Endodermal cell (in vitro differentiated cells): Measurements from ENCODE around the gene BAD. TPM values are rescaled to one million over a fixed set of nuclear protein-coding genes. Genes with fewer than 3 reads are reported as not detected.
"Not testable (repeated sequence)": the region's sequence is repeated elsewhere in the genome, so short reads cannot be mapped to it uniquely, and the experiment has no call there.

ENCODE experiments used
- DNase-seq: peaks from one replicate; pipeline ENCODE4 v3.0.0-alpha.2; 2017
- H3K27ac ChIP-seq: 2 replicates; pipeline ENCODE4 v1.5.1; 2013; ENCODE audit warnings: mild to moderate bottlenecking, low read depth, low read length, moderate library complexity
- H3K27me3 ChIP-seq: 2 replicates; pipeline ENCODE4 v1.6.1; 2013; ENCODE audit warnings: mild to moderate bottlenecking, low read length, moderate library complexity; ENCODE audit not compliant: insufficient read depth, control insufficient read depth, poor library complexity, severe bottlenecking
- H3K36me3 ChIP-seq: 2 replicates; pipeline ENCODE4 v1.7.0; 2013; ENCODE audit warnings: mild to moderate bottlenecking, low read length, moderate library complexity; ENCODE audit not compliant: control insufficient read depth, insufficient read depth
- H3K4me1 ChIP-seq: one replicate; pipeline ENCODE4 v1.7.0; 2013; ENCODE audit warnings: low read length; ENCODE audit not compliant: control insufficient read depth, insufficient read depth
- H3K4me3 ChIP-seq: 2 replicates; pipeline ENCODE4 v1.5.1; 2013; ENCODE audit warnings: mild to moderate bottlenecking, low read length, moderate library complexity
- H3K9ac ChIP-seq: 2 replicates; pipeline ENCODE4 v1.6.1; 2013; ENCODE audit warnings: mild to moderate bottlenecking, low read length, moderate library complexity; ENCODE audit not compliant: poor library complexity, severe bottlenecking; ENCODE audit errors: extremely low read depth
- H3K9me3 ChIP-seq: 2 replicates; pipeline ENCODE4 v1.6.1; 2013; ENCODE audit warnings: mild to moderate bottlenecking, low read length, moderate library complexity; ENCODE audit not compliant: control insufficient read depth
- H3K27ac Mint-ChIP-seq: 2 replicates; pipeline ENCODE4 v1.8.0; 2020; ENCODE audit warnings: mixed read lengths
- H3K27me3 Mint-ChIP-seq: 2 replicates; pipeline ENCODE4 v1.8.0; 2021; ENCODE audit warnings: mild to moderate bottlenecking, mixed read lengths; ENCODE audit not compliant: insufficient read depth
- H3K36me3 Mint-ChIP-seq: 2 replicates; pipeline ENCODE4 v1.8.0; 2020; ENCODE audit warnings: low read depth, mixed read lengths
- H3K4me1 Mint-ChIP-seq: 2 replicates; pipeline ENCODE4 v1.8.0; 2020; ENCODE audit warnings: mixed read lengths
- H3K4me3 Mint-ChIP-seq: 2 replicates; pipeline ENCODE4 v1.8.0; 2020; ENCODE audit warnings: mild to moderate bottlenecking, moderate library complexity, mixed read lengths
- H3K9me3 Mint-ChIP-seq: 2 replicates; pipeline ENCODE4 v1.8.0; 2020; ENCODE audit warnings: mild to moderate bottlenecking, mixed read lengths
- WGBS, 2 experiments: methylation state at CpG; one replicate each; pipeline versions ENCODE4 v1.1.5 to v1.1.7; 2013; ENCODE audit warnings: missing lambda C conversion rate in 2 of 2, mixed read lengths in 1 of 2; ENCODE audit not compliant: insufficient coverage in 1 of 2, insufficient read length in 1 of 2; 5-methylcytosine and 5-hydroxymethylcytosine counted together
- total RNA-seq, 2 donors: library from RNA; stranded (reverse); fragmentation: NEBNext Ultra II Directional in 1 of 2; extraction: Animal tissue kit (Norgen Biotek cat#: 25700) in 1 of 2; gene quantifications; 2 replicates in 1 of 2; 3 replicates in 1 of 2; pipeline ENCODE4 v1.2.1, GENCODE V29; 2021
- TF ChIP-seq, protein P1 (sequence below): fragments of 200-600 bp; sonication (generic); conservative IDR thresholded peaks from 2 replicates; pipeline ENCODE4 v1.5.0; 2021; ENCODE audit warnings: antibody characterized with exemption, mild to moderate bottlenecking

BAD gene
- total RNA-seq, 2 donors from 2014 or later = 42.3 to 48.2 TPM

DNA sequence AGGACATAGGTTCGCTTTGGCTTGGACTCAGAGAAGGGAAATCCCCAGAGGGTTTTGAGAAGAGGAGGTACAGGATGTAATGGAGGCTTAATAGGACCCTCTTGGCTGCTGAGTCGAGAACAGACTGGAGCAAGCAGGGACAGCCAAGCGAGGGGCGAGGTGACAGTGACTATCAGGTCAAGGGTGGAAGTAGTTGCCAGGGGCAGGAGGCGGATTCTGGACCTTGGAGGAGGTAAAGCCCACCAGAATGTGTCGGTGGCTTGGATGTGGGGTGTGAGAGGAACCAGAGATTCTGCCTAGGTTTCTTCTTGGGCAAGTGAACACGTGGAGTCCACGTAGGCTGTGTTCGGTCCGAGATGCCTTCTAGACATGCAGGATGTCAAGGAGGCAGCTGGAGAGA, 28.5 kb upstream of the BAD start:
- peak overlapping the region; percentile 37 for H3K27ac Mint-ChIP-seq
- H3K27me3 Mint-ChIP-seq = no peaks in the 10 kb centered on the region
- H3K4me1 Mint-ChIP-seq = peaks cover 6% of the 10 kb centered on the region
- peaks cover 36% of the 10 kb centered on the region for H3K36me3 Mint-ChIP-seq
- Histone ChIP-seq H3K4me1 (no peaks in the 10 kb centered on the region), H3K36me3 (peaks cover 28% of the 10 kb centered on the region), H3K4me3 (no peak overlapping the region), H3K27me3 (no peaks in the 10 kb centered on the region), H3K27ac (no peak overlapping the region), H3K9me3 (no peaks in the 10 kb centered on the region), H3K9ac (no peak overlapping the region)
- H3K4me3 Mint-ChIP-seq = no peak overlapping the region
- TF ChIP-seq, protein P1, sequence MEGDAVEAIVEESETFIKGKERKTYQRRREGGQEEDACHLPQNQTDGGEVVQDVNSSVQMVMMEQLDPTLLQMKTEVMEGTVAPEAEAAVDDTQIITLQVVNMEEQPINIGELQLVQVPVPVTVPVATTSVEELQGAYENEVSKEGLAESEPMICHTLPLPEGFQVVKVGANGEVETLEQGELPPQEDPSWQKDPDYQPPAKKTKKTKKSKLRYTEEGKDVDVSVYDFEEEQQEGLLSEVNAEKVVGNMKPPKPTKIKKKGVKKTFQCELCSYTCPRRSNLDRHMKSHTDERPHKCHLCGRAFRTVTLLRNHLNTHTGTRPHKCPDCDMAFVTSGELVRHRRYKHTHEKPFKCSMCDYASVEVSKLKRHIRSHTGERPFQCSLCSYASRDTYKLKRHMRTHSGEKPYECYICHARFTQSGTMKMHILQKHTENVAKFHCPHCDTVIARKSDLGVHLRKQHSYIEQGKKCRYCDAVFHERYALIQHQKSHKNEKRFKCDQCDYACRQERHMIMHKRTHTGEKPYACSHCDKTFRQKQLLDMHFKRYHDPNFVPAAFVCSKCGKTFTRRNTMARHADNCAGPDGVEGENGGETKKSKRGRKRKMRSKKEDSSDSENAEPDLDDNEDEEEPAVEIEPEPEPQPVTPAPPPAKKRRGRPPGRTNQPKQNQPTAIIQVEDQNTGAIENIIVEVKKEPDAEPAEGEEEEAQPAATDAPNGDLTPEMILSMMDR = no peak
- 94 to 97% methylated on average over 10 of the region's 10 CpGs for WGBS, 2 experiments
- no peaks in the 10 kb centered on the region for H3K9me3 Mint-ChIP-seq
- DNase-seq = no peak

DNA sequence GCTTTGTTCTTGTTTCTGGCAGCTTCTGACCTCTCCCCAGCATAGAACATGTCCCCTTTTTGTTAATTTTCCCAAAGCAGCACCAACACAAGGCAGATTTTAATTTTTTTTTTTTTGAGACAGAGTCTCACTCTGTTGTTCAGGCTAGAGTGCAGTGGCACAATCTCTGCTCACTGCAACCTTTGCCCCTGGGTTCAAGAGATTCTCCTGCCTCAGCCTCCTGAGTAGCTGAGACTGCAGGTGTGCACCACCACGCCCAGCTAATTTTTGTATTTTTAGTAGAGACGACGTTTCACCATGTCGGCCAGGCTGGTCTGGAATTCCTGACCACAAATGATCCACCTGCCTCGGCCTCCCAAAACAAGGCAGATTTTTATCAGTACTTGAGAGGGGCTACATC, 23.3 kb upstream of the BAD start:
- not testable (repeated sequence) for H3K27me3 Mint-ChIP-seq

DNA sequence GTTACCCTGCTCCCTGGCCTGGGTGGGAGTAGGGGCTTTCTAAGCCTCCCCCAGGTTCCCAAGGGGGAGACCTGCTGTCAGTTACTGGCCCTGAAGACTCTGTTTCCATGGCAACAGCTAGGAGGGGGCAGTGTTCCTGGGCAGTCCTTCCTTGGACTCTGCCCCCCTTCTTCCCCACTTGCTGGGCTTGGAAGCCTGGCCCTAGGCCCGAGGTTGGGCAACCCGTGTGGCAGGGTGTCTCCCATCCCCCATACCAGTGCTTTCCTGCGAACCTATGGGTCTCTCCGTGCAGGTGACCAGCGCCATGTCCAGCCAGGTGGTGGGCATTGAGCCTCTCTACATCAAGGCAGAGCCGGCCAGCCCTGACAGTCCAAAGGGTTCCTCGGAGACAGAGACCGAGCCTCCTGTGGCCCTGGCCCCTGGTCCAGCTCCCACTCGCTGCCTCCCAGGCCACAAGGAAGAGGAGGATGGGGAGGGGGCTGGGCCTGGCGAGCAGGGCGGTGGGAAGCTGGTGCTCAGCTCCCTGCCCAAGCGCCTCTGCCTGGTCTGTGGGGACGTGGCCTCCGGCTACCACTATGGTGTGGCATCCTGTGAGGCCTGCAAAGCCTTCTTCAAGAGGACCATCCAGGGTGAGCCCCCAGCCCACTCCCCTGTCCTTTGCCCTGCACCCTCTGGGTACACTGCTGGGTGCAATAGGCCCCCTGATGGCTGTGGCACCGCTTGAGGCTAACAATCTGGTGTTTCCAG, 22.6 kb upstream of the BAD start:
- Histone ChIP-seq H3K9me3 (no peaks in the 10 kb centered on the region), H3K36me3 (peaks cover 9% of the 10 kb centered on the region), H3K27me3 (peaks cover 6% of the 10 kb centered on the region), H3K4me3 (peak overlapping the region; percentile 95), H3K27ac (no peak overlapping the region), H3K9ac (peak overlapping the region; percentile 54), H3K4me1 (no peaks in the 10 kb centered on the region)
- Mint-ChIP-seq H3K27me3 (peaks cover 6% of the 10 kb centered on the region), H3K27ac (no peak overlapping the region), H3K36me3 (peaks cover 17% of the 10 kb centered on the region), H3K4me3 (peak overlapping the region; percentile 90), H3K9me3 (no peaks in the 10 kb centered on the region), H3K4me1 (peaks cover 8% of the 10 kb centered on the region)
- TF ChIP-seq, protein P1 = no peak
- peak; percentile 52 for DNase-seq
- WGBS, 2 experiments = 81 to 89% methylated on average over 3 to 15 of the region's 15 CpGs

More for the DNA sequence above, 23.3 kb upstream of the BAD start:
- not testable (repeated sequence) for DNase-seq, H3K27ac ChIP-seq, H3K27me3 ChIP-seq, H3K4me1 Mint-ChIP-seq, H3K9me3 ChIP-seq, H3K36me3 ChIP-seq, H3K9ac ChIP-seq, H3K4me1 ChIP-seq, H3K4me3 ChIP-seq, H3K9me3 Mint-ChIP-seq
- Mint-ChIP-seq H3K4me3 (peak overlapping the region; percentile 90), H3K36me3 (peaks cover 21% of the 10 kb centered on the region), H3K27ac (peak overlapping the region; percentile 44)
- 97% methylated on average over 4 to 5 of the region's 5 CpGs for WGBS, 2 experiments
